Neutrophil (primary cell): ENCODE measurements around the gene ANKRD13B.

ENCODE experiments used
- H3K27ac ChIP-seq: fragments of 200-600 bp; sonication (generic); 2 replicates; pipeline ENCODE4 v1.5.1; 2016; ENCODE audit warnings: mild to moderate bottlenecking, moderate library complexity
- H3K27me3 ChIP-seq: fragments of 200-600 bp; sonication (generic); 2 replicates; pipeline ENCODE4 v1.6.0; 2016; ENCODE audit warnings: mild to moderate bottlenecking
- H3K36me3 ChIP-seq: fragments of 200-600 bp; sonication (generic); 2 replicates; pipeline ENCODE4 v1.5.1; 2017
- H3K4me1 ChIP-seq, 2 experiments: fragments of 200-600 bp in 1 of 2; sonication (generic) in 1 of 2; 1 replicate in 1 of 2; 2 replicates in 1 of 2; pipeline versions ENCODE4 v1.5.1 to v1.6.1; 2013 to 2016; ENCODE audit warnings: low read depth in 1 of 2, low read length in 1 of 2, mild to moderate bottlenecking in 1 of 2, moderate library complexity in 1 of 2; ENCODE audit not compliant: control insufficient read depth in 1 of 2, insufficient read depth in 1 of 2
- H3K4me3 ChIP-seq, 2 experiments: fragments of 200-600 bp in 1 of 2; sonication (generic) in 1 of 2; 1 replicate in 1 of 2; 2 replicates in 1 of 2; pipeline ENCODE4 v1.5.1; 2013 to 2016; ENCODE audit warnings: low read depth in 1 of 2, low read length in 1 of 2, mild to moderate bottlenecking in 1 of 2, moderate library complexity in 1 of 2
- H3K9me3 ChIP-seq: fragments of 200-600 bp; sonication (generic); 2 replicates; pipeline ENCODE4 v1.5.1; 2016
- TF ChIP-seq, protein P1 (sequence below): fragments of 200-600 bp; sonication (generic); IDR thresholded peaks from 2 replicates; pipeline ENCODE4 v1.5.1; 2016; ENCODE audit warnings: antibody characterized with exemption

Gene ANKRD13B

DNA sequence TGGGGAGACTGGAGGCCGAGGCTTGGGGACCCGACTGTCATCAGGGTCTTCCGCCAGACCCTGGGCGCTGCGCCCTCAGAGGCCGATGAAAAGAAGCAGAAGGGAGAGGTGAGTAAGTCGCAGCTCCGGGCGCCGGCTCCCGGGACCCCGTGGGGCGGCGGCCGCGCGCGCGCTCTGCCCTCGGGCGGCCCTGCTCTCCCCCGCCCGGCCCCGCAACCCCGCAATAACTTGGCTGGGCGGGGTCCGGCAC, 25.7 kb upstream of the ANKRD13B start:
- Histone ChIP-seq H3K4me3 (peak overlapping the region; percentile 72 to 73), H3K27me3 (peaks cover 58% of the 10 kb centered on the region), H3K27ac (no peak overlapping the region), H3K9me3 (no peaks in the 10 kb centered on the region), H3K36me3 (no peaks in the 10 kb centered on the region), H3K4me1 (peaks cover 35 to 38% of the 10 kb centered on the region in 2 experiments)
- TF ChIP-seq, protein P1, sequence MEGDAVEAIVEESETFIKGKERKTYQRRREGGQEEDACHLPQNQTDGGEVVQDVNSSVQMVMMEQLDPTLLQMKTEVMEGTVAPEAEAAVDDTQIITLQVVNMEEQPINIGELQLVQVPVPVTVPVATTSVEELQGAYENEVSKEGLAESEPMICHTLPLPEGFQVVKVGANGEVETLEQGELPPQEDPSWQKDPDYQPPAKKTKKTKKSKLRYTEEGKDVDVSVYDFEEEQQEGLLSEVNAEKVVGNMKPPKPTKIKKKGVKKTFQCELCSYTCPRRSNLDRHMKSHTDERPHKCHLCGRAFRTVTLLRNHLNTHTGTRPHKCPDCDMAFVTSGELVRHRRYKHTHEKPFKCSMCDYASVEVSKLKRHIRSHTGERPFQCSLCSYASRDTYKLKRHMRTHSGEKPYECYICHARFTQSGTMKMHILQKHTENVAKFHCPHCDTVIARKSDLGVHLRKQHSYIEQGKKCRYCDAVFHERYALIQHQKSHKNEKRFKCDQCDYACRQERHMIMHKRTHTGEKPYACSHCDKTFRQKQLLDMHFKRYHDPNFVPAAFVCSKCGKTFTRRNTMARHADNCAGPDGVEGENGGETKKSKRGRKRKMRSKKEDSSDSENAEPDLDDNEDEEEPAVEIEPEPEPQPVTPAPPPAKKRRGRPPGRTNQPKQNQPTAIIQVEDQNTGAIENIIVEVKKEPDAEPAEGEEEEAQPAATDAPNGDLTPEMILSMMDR: no peak

DNA sequence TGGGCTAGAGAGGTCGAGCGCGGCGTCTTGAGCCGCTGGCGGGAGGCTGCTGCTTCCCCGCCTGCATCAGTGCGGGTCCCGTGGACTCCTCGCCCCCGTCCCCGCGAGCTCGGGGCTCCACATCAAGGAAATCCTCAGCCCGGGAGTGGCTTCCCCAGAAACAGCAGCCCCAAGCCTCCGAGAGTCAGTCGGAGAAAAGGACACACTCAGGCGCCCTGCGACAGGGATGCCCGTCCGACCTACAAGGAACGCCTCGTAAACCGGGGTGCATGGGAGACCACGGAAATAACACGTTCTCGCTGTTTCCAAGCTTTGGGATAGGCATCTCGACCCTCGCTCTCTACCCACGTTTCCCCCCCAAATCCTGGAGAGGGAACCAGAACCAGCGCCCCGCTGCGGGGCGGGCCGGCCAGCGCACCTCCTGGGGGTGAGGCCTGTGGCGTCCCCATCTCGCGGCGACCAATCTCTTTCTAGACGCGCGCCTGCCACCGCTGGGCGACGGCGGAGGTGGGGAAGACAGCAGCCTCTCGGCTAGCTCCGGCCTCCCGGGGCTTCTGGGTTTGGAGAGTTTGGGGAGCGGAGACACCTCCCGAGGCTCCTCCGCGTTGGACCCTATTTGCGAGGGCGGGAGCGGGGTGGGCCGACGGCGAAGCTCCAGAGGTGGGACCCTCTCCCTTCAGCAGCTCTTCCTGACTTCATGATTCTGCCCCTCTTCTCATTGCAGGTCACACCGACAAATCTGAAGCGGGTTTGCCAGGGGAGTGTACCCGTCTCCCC, 25.2 kb upstream of the ANKRD13B start:
- TF ChIP-seq, protein P1: no peak
- H3K4me3 ChIP-seq: peak overlapping the region; percentile 72 to 73
- no peaks in the 10 kb centered on the region for H3K36me3 ChIP-seq
- H3K27me3 ChIP-seq: peaks cover 63% of the 10 kb centered on the region
- H3K4me1 ChIP-seq: peaks cover 35 to 42% of the 10 kb centered on the region in 2 experiments
- H3K9me3 ChIP-seq: no peaks in the 10 kb centered on the region
- no peak overlapping the region for H3K27ac ChIP-seq

DNA sequence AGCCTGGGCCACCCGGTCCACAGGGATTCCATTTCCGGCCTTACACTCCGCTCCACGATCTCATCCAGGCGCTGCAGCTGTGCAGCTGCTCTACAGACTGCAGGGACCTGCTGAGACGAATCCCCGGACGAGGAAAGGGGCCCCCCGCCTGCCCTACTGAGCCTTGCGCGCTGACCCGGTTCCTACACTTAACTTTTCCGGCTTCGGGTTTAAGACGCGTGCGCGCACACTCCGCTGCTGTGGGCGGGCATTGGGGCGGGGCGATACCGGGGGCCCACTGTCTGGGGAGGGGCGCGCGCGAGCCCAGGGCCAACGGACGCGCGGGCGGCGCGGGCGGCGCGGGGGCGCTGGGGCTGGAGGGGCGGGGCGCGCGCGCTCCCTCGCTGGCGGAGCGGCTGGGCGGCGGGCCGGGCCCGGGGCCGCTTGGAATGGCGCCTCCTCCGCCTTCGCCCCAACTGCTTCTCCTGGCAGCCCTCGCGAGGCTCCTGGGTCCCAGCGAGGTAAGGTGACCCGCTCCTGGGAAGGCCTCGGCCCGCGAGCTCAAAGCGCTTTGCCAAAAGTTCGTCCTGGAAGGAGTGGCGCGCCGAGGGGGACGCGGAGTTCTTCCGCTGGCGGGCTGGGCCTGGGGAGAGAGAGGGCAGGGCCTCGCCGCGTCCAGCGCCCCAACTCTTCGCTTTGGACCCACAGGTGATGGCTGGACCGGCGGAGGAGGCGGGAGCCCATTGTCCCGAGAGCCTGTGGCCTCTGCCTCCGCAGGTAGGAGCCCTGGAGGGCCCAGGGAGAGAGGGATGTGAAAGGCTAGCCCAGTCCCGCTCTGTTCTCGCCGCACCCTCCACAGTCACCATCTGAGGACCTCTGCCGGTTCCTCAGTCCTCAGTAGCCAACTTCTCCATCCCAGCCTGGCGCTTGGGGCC, 24.3 kb upstream of the ANKRD13B start, which contains the start of gene TP53I13:
TSS of gene TP53I13 (plus strand) at position 371 of the 914 bp plus-strand sequence. CDS start at position 429, 58 bp downstream.
- TF ChIP-seq, protein P1: no peak
- peaks cover 65% of the 10 kb centered on the region for H3K27me3 ChIP-seq
- H3K9me3 ChIP-seq: no peaks in the 10 kb centered on the region
- peak within 1 kb of the TSS; percentile 72 to 73 for H3K4me3 ChIP-seq
- peaks cover 35 to 45% of the 10 kb centered on the region in 2 experiments for H3K4me1 ChIP-seq
- peaks cover 3% of the 10 kb centered on the region for H3K36me3 ChIP-seq
- peak within 1 kb of the TSS; percentile 25 for H3K27ac ChIP-seq

DNA sequence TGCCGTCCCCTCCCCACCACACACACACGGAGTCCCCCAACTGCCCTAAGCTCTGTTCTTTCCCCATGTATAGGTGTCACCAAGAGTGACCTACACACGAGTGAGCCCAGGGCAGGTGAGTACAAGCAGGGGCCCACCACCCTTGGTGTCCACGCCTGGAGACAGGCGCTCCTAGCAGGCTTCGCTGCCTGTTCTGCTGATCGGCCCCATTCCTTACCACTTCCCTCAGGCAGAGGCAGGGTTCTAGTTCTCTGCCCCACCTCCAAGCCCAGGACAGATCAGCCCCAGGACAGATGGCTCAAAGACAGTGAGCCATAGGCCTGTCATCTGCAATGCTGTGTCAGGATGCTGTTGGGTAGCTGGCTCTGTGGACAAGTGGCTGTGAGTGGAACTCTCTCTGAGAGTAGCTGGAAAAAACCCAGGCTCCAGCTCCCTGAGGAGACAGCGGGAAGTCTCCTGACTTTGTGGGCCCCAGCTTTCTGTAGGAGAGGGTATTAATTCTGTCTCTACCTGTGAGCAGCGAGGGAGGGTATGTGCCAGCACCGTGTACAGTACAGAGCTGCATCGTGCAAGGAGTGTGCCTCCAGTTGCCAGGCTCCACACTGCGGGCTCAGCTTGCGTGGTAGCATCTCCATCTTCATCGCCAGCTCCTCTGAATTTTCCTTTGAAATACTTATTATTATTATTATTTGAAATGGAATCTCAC, 23.5 kb upstream of the ANKRD13B start:
- Histone ChIP-seq H3K27ac (peak overlapping the region; percentile 25), H3K4me1 (peaks cover 35 to 45% of the 10 kb centered on the region in 2 experiments), H3K36me3 (peaks cover 8% of the 10 kb centered on the region), H3K9me3 (no peaks in the 10 kb centered on the region), H3K27me3 (peaks cover 63% of the 10 kb centered on the region), H3K4me3 (peak overlapping the region; percentile 72 to 73)
- TF ChIP-seq, protein P1: no peak

DNA sequence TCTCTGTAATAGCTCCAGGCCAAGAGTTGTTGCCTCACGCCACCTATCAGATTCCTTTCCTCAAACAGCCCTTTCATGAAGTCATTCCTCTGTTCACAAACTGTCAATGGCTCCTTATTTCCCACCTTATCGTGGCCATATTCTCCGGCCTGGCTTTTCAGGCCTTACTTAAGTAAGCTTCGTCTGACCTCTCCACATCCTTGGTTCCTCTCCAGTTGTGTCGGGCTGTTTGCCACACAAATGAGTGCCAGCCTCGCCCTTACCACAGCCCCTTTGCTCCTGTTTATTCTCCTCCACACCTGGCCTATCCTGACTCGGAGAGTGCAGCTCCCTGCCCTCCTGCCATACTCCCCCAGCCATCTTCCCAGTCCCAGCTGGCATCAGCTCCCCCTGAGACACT, 22.4 kb upstream of the ANKRD13B start:
- Histone ChIP-seq H3K27ac (no peak overlapping the region), H3K4me3 (no peak overlapping the region), H3K4me1 (peaks cover 33 to 43% of the 10 kb centered on the region in 2 experiments), H3K36me3 (peaks cover 19% of the 10 kb centered on the region), H3K9me3 (no peaks in the 10 kb centered on the region), H3K27me3 (peaks cover 52% of the 10 kb centered on the region)
- TF ChIP-seq, protein P1: no peak
